NK-92 treated with Interleukin-12 subunit alpha and Interleukin-12 subunit beta, amount 100 ng/mL, for 24 hours (cell line): ENCODE data around the gene ZNF823.
"Not testable (repeated sequence)": the region's sequence is repeated elsewhere in the genome, so short reads cannot be mapped to it uniquely, and the experiment has no call there.

Experiments
- DNase-seq: peaks from one replicate; lab custom pipeline; 2025; lab: John Stamatoyannopoulos, UW

ZNF823 gene

DNA sequence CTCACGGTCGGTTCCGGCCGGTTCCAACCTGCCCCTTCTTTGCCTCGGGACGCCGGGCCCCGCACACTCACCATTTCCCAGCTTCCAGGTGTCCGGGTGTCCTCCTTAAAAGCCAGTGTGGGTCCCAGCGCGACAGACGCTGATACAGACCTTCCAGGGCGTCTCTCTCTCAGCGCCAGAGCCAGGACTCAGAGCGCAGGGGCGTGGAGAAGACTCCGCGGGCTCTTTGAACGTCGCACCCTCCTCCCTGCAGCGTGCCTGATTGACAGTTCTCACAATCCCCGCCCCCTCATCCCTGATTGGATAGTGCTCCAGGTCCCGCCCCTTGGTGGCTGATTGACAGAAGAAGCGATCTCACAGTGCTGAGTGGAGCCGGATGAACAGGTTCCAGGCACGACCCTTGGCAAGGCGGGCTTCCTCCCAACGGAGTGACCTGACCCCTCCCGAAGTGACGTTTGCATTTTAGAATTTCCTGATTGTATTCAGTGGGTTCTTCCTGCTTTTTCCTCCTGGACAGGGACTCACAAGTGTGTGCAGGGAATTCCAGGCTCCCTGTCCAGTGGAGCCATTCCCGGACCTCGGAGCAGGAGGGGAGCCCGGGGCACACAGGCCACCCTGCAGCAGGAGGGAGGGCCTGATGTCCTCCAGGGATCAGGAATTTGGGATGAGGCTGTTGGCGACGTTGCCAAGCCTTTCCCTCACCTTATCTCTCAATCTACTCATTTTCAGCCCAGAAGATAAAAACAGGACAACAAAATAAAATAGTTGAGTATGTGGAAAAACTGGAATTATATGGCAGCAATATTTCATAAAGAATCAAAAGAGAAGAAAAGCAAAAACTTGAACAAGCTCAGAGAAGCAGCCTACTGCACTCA, at the start of gene ZNF823:
ZNF823 (minus strand) TSS at position 201 of the 875 bp plus-strand sequence; CDS start at position 74, 127 bp downstream.
- peak; percentile 94 for DNase-seq

DNA sequence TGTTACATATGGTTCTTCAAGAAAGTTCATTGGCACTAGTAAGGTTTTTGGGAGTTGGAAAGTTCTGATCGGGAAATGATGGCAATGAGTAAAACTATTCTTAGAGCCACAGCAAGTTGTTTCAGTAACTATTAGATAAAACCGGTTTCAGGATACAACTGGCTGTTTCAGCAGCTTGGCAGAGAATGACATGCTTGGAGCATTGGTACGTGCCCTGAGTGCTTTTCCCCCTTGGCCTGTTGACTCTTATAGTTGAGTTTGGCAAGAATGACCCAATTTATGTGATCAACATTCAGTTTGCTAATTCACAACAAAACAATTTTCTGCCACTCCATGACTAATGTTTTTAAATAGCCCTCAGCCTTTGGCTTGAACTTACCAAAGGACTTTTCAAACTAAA, 48.8 kb upstream of the ZNF823 start:
- no peak for DNase-seq

DNA sequence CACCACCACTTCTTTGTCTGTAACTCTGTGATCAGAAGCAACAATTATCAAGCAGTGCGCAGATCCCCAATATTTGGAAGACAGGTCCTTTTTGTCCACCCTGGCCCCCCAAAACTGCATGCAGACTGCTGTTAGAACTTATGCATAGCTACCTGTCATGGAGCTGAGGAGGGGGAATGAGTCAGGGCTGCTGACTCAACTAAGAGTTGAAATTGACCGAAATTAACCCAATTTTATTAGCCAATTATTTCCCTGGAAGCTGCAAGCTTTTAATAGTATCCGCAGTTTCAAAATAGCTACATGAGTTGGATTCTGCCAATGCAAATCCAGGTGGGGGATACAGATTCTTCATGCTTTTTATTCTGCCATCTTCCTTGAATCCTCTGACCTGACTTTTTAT, 45.6 kb upstream of the ZNF823 start:
- no peak for DNase-seq

DNA sequence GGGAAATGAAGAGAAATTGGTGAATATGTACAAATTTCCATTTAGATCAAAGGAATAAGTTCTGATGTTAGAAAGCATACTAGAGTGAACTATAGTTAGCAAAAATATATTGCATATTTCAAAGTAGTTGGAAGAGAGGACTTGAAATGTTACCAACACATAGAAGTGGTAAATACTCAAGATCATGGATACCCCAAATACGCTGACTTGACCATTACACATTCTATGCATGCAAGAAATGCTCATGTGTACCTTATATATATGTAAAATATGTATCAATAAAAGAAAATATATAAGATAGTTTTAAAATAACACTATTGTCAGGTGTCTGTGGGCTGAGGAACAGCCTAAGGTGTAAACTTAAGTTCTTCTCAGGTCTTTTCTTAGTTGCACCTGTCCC, 45.0 kb upstream of the ZNF823 start:
- DNase-seq = no peak

DNA sequence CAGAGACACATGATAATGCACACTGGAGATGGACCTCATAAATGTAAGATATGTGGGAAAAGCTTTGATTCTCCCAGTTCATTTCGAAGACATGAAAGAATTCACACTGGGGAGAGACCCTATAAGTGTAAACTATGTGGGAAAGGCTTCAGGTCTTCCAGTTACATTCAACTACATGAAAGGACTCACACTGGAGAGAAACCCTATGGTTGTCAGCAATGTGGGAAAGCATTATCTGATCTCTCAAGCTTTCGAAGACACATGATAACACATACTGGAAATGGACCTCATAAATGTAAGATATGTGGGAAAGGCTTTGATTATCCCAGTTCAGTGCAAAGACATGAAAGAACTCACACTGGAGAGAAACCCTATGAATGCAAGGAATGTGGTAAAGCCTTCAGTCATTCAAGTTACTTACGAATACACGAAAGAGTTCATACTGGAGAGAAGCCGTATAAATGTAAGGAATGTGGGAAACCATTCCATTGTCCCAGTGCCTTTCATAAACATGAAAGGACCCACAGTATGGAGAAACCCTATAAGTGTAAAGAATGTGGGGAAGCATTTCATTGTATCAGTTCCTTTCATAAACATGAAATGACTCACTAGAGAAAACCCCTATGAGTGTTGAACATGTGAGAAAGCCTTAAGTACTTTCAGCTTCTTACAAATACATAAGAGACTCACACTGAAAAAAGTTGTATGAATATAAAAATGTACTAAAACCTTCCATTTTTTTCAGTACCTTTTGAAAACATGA, 42.7 kb upstream of the ZNF823 start:
- no peak for DNase-seq

DNA sequence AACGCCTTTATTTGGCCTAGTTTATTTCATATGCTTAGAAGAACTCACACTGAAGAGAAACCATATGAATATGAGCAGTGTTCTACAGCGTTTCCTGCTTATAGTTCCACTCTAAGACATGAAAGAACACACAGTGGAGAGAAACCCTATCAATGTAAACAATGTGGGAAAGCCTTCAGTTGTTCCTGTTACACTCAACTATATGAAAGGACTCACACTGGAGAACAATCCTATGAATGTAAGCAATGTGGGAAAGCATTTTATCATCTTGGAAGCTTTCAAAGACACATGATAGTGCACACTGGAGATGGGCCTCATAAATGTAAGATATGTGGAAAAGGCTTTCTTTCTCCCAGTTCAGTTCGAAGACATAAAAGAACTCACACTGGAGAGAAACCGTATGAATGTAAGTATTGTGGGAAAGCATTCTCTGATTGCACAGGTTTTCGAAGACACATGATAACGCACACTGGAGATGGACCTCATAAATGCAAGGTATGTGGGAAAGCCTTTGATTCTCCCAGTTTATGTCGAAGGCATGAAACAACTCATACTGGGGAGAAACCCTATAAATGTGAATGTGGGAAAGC, 41.8 kb upstream of the ZNF823 start:
- DNase-seq = no peak

DNA sequence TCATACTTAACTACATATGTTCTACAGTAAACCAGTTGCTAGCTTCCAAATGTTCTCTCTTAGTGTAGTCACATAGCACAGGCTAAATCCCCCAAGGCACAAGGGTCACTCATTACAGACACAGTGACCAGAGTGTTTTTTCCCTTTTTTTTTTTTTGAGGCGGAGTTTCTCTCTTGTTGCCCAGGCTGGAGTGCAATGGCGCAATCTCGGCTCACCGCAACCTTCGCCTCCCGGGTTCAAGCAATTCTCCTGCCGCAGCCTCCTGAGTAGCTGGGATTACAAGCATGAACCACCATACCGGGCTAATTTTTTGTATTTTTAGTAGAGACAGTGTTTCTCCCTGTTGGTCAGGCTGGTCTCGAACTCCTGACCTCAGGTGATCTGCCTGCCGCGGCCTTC, 37.9 kb upstream of the ZNF823 start:
- not testable (repeated sequence) for DNase-seq

DNA sequence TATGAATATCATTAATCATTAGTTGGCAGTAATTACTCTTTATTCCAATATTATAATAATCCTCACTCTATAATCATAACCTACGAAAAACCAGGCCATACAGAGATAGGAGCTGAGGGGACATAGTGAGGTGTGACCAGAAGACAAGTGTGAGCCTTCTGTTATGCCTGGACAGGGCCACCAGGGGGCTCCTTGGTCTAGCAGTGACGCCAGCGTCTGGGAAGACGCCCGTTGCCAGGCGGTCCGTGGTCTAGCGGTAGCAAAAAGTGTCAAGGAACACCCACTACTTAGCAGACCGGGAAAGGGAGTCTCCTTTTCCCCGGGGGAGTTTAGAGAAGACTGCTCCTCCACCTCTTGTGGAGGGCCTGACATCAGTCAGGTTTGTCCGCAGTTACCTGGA, 32.8 kb upstream of the ZNF823 start:
- not testable (repeated sequence) for DNase-seq

DNA sequence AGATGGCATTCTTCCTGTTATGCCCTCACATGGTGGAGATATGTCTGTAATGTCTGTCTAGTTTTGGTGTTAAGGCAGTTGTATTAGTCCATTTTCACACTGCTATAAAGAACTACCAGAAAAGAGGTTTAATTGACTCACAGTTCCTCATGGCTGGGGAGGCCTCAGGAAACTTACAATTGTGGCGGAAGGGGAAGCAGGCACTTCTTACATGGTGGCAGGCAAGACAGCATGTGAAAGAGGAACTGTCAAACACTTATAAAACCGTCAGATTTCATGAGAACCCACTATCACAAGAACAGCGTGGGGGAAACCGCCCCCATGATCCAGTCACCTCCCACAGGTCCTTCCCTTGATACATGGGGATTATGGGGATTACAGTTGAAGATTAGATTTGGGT, 31.2 kb upstream of the ZNF823 start:
- DNase-seq = no peak

DNA sequence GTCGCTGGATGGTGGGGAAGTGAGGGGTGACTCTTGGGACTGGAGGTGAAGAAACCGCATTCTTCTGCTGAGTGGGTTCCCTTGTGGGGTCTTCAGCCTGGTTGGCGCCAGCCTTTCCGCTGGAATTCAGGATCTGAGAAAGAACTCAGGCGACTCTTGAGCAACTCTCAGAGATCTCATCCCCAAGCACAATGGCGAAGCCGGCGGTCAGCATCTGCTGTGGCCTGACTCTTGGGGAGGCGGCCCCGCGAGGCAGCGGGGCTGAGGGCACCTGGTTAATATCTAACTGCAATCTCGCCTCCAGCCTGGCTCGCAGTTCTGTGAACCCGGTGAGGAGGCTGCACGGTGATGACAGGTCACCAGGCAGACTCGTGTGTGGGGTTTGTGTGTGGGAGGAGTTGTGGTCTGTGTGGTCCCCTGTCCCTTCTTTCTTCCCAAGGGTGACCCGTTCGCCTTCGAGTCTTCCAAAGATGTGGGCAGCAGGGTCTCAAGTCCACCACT, 28.9 kb upstream of the ZNF823 start:
- no peak for DNase-seq

DNA sequence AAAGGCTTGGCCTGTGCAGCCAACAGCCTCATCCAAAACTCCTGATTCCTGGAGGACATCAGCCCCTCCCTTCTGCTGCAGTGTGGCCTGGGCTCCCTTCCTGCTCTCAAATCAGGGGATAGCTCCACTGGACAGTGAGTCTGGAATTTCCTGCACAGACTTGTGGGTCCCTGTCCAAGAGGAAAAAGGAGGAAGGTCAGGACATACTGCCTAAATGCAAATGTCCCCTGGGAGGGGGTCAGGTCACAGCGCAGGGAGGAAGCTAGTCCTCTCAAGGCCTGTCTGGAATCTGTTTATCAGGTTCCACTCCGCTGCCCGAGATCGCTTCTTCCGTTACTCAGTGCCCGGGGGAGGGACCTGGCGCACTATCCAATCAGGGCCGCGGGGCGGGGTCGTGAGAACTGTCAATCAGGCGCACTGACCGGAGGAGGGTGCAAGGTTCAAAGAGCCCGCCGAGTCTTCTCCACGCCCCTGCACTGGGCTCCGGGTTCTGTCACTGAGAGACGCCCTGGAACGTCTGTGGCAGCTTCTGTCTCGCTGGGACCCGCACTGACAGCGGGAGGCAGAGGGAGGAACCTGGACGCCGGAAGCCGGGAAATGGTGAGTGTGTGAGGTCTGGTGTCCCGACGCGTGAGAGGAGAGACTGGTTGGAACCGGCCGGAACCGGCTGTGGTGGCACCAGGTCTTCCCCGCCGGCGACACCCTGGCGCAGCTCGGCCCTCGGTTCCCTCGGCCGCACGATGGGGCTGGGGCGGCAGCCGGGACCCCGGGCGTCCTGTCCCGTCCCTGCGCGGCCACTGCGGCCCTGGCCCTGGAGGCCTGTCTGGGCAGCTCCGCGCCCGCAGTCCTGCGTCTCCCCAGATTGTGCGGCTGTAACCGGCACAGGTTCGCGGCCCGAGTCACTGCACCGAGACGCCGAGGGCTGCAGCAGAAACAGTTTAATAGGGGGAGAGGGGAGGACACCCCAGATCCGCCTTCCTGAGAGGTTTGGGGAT, 28.1 kb upstream of the ZNF823 start, which contains the start of gene ZNF441:
ZNF441 (plus strand) TSS at position 404 of the 995 bp plus-strand sequence; CDS start at position 598, 194 bp downstream.
- DNase-seq = peak; percentile 78

DNA sequence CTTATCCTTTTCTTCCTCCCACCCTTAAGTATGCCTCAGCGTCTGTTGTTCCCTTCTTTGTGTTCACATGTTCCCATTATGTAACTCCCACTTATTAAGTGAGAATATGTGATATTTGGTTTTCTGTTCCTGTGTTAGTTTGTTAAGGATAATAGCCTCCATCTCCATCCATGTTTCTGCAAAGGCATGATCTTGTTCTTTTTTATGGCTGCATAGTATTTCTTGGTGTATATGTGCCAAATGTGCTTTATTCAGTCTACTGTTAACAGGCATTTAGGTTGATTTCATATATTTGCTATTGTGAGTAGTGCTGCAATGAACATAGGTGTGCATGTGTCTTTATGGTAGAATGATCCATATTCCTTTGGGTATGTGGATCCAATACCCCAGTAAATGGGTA, 24.9 kb upstream of the ZNF823 start:
- DNase-seq = no peak

DNA sequence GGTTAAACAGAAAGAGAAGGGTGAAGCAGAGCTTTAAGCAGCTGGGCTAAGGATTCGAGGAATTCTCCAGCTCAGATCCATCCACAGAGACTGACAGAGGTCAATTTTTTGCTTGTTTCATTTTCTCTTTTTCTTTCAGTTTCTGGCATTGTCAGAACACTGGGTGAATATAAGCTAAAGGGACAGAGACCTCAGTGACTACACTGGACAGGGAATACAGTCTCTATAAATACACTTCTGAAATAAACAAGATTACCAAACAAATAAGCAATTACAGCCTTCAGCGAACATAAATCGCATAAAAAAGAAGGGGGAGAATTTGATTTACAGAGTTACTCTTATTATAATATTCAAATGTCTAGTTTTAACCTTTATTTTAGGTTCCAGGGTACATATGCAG, 24.4 kb upstream of the ZNF823 start:
- DNase-seq = no peak

DNA sequence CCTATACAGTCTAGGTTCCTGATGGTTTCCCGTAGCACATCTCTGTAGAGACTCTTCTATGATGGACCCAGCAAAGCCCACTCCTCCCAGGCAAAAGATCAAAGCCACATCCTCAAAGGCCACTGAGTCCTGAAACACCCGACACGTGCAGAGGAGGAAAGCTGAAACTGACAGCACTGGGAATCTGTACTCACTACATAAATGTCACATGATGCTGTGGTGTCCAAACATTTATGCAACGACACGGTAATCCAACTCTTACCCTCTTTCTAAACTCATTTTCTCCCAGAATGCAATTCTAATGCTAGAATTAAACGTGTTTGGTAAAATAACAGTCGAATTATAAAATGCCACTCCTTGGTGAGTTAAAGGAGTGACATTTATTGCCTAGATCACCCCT, 21.1 kb upstream of the ZNF823 start:
- DNase-seq = no peak

DNA sequence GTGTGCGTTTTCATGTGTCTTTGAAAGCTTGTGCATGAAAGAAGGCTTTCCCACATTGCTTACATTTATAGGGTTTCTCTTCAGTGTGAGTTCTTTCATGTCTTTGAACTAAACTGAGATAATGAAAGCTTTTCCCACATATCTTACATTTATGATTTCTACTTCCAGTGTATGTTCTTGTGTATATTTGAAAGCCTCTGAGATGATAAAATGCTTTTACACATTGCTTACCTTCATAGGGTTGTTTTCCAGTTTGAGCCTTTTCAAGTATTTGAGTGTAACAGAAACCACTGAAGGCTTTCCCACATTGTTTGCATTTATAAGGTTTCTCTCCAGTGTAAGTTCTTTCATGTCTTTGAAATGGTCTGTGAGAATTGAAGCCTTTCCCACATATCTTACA, 18.2 kb upstream of the ZNF823 start:
- no peak for DNase-seq

DNA sequence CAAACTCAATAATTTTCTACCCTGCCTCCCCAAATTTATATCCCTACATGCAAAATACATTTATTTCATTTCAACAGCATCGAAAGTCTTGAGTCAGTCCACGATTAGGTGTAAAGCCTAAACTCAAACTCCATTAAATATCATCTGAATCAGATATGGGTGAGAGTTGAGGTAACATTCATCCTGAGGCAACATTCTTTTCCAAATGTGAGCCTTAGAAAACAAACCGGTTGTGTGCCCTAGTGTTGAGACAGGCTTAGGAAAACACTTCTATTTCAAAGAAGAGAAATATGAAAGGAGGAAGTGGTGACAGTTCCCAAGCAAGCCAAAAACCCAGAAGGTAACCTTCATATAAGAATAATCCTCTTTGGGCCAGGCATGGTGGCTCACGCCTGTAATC, 15.9 kb upstream of the ZNF823 start:
- DNase-seq = no peak

DNA sequence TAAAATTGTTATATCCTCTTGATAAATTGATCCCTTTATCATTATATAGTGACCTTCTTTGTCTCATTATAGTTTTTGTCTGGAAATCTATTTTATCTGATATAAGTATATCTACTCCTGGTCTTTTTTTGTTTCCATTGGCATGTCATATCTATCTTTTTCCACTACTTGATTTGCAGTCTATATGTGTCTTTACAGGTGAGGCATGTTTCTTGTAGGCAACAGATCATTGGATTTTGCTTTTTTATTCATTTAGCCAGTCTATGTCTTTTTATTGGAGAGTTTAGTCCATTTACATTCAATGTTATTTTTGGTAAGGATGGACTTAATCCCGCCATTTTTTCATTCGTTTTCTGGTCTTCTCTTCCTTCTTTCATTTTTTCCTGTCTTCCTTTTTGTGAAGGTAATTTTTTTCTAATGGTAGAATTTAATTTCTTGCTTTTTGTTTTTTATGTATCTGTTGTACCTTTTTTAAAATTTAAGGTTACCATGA, 13.5 kb upstream of the ZNF823 start:
- no peak for DNase-seq

DNA sequence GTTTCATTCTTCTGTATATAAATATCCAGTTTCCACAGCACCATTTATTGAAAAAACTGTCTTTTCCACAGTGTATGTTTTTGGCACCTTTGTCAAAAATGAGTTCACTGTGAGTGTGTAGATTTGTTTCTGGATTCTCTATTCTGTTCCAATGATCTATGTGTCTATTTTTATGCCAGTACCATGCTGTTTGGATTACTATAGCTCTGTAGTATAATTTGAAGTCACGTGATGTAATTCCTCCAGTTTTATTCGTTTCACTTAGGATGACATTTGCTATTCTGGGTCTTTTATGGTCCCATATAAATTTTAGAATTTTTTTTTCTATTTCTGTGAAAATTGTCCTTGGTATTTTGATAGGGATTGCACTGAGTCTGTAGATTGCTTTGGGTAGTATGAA, 11.0 kb upstream of the ZNF823 start:
- no peak for DNase-seq

DNA sequence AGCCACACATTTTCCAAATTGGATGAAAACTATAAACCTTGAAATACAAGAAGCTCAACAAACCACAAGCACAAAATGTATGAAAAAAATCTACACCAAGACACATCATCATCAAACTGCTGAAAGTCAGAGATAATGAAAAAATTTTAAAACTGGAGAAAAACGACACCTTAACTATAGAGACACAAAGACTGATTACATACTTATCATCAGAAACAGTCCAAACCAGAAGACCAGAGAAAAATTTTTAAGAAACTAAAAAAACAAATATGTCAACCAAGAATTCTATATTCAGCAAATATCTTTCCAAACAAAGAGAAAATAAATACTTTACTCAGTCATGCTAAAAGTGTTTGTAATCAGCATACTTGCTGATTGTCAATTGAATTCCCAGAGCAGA, 8.5 kb upstream of the ZNF823 start:
- DNase-seq = no peak

DNA sequence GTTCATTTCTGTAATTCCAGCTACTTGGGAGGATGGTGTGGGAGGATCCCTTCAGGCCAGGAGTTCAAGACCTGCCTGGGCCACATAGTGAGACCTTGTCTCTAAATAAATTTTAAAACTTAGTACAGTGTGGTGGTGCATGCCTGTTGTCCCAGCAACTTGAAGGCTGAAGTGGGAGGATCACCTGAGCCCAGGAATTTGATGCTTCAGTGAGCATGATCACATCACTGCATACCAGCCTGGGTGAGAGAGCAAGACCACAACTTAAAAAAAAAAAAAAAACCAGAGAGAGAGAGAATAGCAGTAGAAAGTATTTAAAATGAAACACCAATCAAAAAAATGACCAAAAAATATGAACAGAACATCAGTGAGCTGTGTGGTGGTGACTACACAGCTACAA, 7.1 kb upstream of the ZNF823 start:
- no peak for DNase-seq
